ENCODE results near the gene TSPYL2.

The TSPYL2 gene

GRCh38 chrX:53080628-53081580 is 1.3 kb upstream of the TSPYL2 start:
- no peak for DNase-seq

- DNase-seq: no peak
These were observed 828 bp downstream of the TSPYL2 start for GRCh38 chrX:53082773-53083616.

GRCh38 chrX:53084043-53084570 is 1.9 kb downstream of the TSPYL2 start:
- no peak for DNase-seq

GRCh38 chrX:53084863-53085262 is 2.7 kb downstream of the TSPYL2 start:
- no peak for DNase-seq

- no peak for DNase-seq
These were observed 3.6 kb downstream of the TSPYL2 start for GRCh38 chrX:53085661-53086229.

GRCh38 chrX:53086464-53086863 is 4.3 kb downstream of the TSPYL2 start:
- peak in 1 of 2 experiments; percentile 6 for DNase-seq

GRCh38 chrX:53087388-53087831 is 5.2 kb downstream of the TSPYL2 start:
- no peak for DNase-seq

- peak; percentile 48 to 71 for DNase-seq
These were observed 6.2 kb downstream of the TSPYL2 start for GRCh38 chrX:53088136-53088974.

- DNase-seq: peak in 1 of 2 experiments; percentile 35
These were observed 7.2 kb downstream of the TSPYL2 start for GRCh38 chrX:53089224-53089842.

GRCh38 chrX:53089925-53090324 is 7.8 kb downstream of the TSPYL2 start:
- DNase-seq: no peak

GRCh38 chrX:53091354-53091753 is 9.2 kb downstream of the TSPYL2 start:
- no peak for DNase-seq

- no peak for DNase-seq
These were observed 11.0 kb downstream of the TSPYL2 start for GRCh38 chrX:53093177-53093655.

- DNase-seq: peak; percentile 85 to 91
These were observed 11.8 kb downstream of the TSPYL2 start, which contains the start of gene KANTR for GRCh38 chrX:53093748-53094581. KANTR (plus strand) TSS chrX:53094142; CDS start chrX:53124273, 30,131 bp downstream.

GRCh38 chrX:53094582-53094905 is 12.4 kb downstream of the TSPYL2 start:
- no peak for DNase-seq

- DNase-seq: no peak
These were observed 13.6 kb downstream of the TSPYL2 start for GRCh38 chrX:53095796-53096195.

GRCh38 chrX:53114864-53115549 is 32.8 kb downstream of the TSPYL2 start:
- DNase-seq: no peak

- DNase-seq: no peak
These were observed 33.3 kb downstream of the TSPYL2 start for GRCh38 chrX:53115550-53115874.

- DNase-seq: no peak
These were observed 33.9 kb downstream of the TSPYL2 start for GRCh38 chrX:53116101-53116500.

- DNase-seq: peak in 1 of 2 experiments; percentile 0
These were observed 39.8 kb downstream of the TSPYL2 start for GRCh38 chrX:53122013-53122412.

GRCh38 chrX:53125506-53125905 is 43.3 kb downstream of the TSPYL2 start:
- no peak for DNase-seq

All from cerebellar nuclear complex (tissue), 1 donor.